ENCODE results near the gene GPD1L. TPM values are rescaled to one million over a fixed set of nuclear protein-coding genes. Genes with fewer than 3 reads are reported as not detected.

Gene GPD1L
- total and polyA plus RNA-seq, 2 of the 4 experiments (the other 2 are of a cell fraction): 3.9 to 7.9 TPM

DNA sequence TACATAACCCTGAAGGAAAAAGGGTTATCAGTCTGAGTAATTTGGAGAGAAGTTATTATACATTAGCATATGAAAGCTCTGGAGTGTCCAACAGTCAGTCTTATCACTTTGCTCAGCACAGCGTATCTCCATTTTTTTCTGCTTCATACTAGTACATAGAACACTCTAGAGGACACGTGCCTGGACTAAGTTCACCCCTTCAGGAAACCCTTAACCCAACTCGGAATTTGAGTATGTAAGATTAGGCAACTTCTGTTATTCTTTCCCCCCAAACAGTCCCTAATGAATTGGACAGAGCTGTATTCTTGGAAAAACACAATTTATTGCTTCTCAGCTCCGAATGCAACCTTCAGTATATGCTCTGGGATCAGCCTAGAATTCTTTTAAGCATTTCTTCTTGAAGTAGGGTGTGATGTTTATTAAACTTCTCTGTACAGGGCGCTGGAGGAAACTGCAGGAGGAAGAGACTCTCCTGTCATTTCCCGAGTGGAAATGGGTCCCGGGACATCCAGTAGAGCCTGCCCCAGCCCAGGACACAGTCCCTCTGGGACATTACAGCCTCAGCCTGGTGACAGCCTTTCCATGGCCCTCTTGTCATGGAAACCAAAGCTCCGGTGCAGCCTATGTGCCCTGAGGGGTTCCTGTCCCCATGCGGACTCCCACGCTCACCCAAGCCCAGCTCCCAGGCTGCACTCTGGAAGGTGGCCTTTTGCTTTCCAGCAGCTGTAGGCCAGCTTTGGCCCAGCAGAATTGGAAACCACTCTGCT lies 94.8 kb downstream of the GPD1L start:
- Histone ChIP-seq H3K14ac (replicated peaks; ENCODE audit: low read depth, low read length) (no peak overlapping the region), H4K20me1 (ENCODE audit: insufficient read depth, low read length) (no peaks in the 10 kb centered on the region), H2BK120ac (ENCODE audit: low read depth, low read length) (no peak overlapping the region), H3K9me3 (ENCODE audit: control insufficient read depth, insufficient read depth, low read length) (no peaks in the 10 kb centered on the region), H3K27ac (ENCODE audit: insufficient read depth, low read length) (no peak overlapping the region), H3K36me3 (ENCODE audit: control insufficient read depth, insufficient read depth, low read length) (no peaks in the 10 kb centered on the region), H2BK5ac (ENCODE audit: low read depth, low read length, poor library complexity, severe bottlenecking) (no peak overlapping the region), H3K4ac (ENCODE audit: low read depth, low read length) (no peak overlapping the region), H3K18ac (ENCODE audit: low read depth, low read length) (no peak overlapping the region), H3K79me1 (ENCODE audit: low read depth in 1 of 2, low read length in 2 of 2) (no peaks in the 10 kb centered on the region), H3K9me1 (ENCODE audit: insufficient read depth, low read length) (no peaks in the 10 kb centered on the region), H3K9ac (ENCODE audit: low read depth, low read length) (no peak overlapping the region), H4K5ac (ENCODE audit: low read depth, low read length) (no peak overlapping the region), H2AK5ac (ENCODE audit: low read depth, low read length) (no peak overlapping the region), H2AK9ac (replicated peaks; ENCODE audit: low read depth, low read length, poor library complexity) (no peak overlapping the region), H3K4me2 (ENCODE audit: low read depth, low read length) (no peak overlapping the region), H3K27me3 (ENCODE audit: control insufficient read depth, insufficient read depth, low read length) (peaks cover 3% of the 10 kb centered on the region), H4K91ac (ENCODE audit: insufficient read depth, low read depth, low read length) (no peak overlapping the region), H2AFZ (replicated peaks; ENCODE audit: low read length, poor library complexity) (no peak overlapping the region), H2BK15ac (ENCODE audit: low read depth, low read length) (no peak overlapping the region), H3K4me1 (ENCODE audit: control insufficient read depth, insufficient read depth, low read length) (no peaks in the 10 kb centered on the region), H2BK20ac (ENCODE audit: low read depth, low read length) (no peak overlapping the region), H3K56ac (ENCODE audit: extremely low read depth, insufficient read depth, low read length) (no peak overlapping the region), H4K8ac (ENCODE audit: low read depth in 2 of 2, low read length in 2 of 2) (no peak overlapping the region), H3K4me3 (ENCODE audit: insufficient read depth, low read depth, low read length) (no peak overlapping the region), H3K23ac (ENCODE audit: low read depth, low read length) (no peak overlapping the region)
- dilution Hi-C loops (cut with HindIII; ENCODE audit: low sequenced_read_pairs, unreplicated experiment): no loop called here
- no CpG with 5 or more reads among the region's 10 CpGs for WGBS, 2 experiments (ENCODE audit: extremely low coverage in 2 of 2, insufficient read length in 1 of 2)
- BruUV-seq (replicated peaks): no TSS peak
- POLR2A ChIA-PET (ENCODE audit: unreplicated experiment): no interaction called here
- ATAC-seq (ENCODE audit: low read depth) (no peak), DNase-seq (no peak)
- CTCF ChIA-PET: interaction anchor here (0.6 kb wide), 1 partner anchor 470 kb away, joined by 3 read pairs; no protein-coding TSS in a partner anchor
- in situ Hi-C loops (cut with MboI; ENCODE audit: low sequenced_read_pairs): no loop called here
- intact Hi-C loops (cut with micrococcal nuclease): no loop called here
- no peak for TF ChIP-seq FOS (IDR thresholded peaks at IDR 0.05; ENCODE audit: low read depth, low read length)
- TF ChIP-seq ELK1 (IDR thresholded peaks at IDR 0.05; ENCODE audit: borderline replicate concordance, low read depth, low read length): no peak
- TF ChIP-seq CEBPB (IDR thresholded peaks at IDR 0.05; ENCODE audit: low read depth, low read length): no peak
- no peak for TF ChIP-seq RCOR1 (IDR thresholded peaks at IDR 0.05; ENCODE audit: insufficient replicate concordance, low read length)
- no peak for TF ChIP-seq RAD21 (IDR thresholded peaks at IDR 0.05; ENCODE audit: low read length)
- TF ChIP-seq POLR2A (IDR thresholded peaks at IDR 0.05; ENCODE audit: low read depth, low read length): no peak
- no peak for TF ChIP-seq CHD1 (IDR thresholded peaks at IDR 0.05; ENCODE audit: low read depth, low read length)
